Measurements from ENCODE around the gene FSTL5.

The FSTL5 gene

GRCh38 chr4:162102713-162103112, 61.1 kb downstream of the FSTL5 start:
- no peak for DNase-seq

GRCh38 chr4:162101337-162101736, 62.5 kb downstream of the FSTL5 start:
- no peak for DNase-seq

GRCh38 chr4:162075726-162076125, 88.1 kb downstream of the FSTL5 start:
- DNase-seq: no peak

- no peak for DNase-seq
Measured at GRCh38 chr4:162061214-162061613, 102.6 kb downstream of the FSTL5 start.

- DNase-seq: no peak
Measured at GRCh38 chr4:162059656-162060055, 104.1 kb downstream of the FSTL5 start.

GRCh38 chr4:162056990-162057389, 106.8 kb downstream of the FSTL5 start:
- no peak for DNase-seq

GRCh38 chr4:162046135-162046534, 117.7 kb downstream of the FSTL5 start:
- DNase-seq: no peak

GRCh38 chr4:162038112-162038511, 125.7 kb downstream of the FSTL5 start:
- DNase-seq: no peak

- no peak for DNase-seq
Measured at GRCh38 chr4:162017863-162018262, 145.9 kb downstream of the FSTL5 start.

- no peak for DNase-seq
Measured at GRCh38 chr4:162016991-162017390, 146.8 kb downstream of the FSTL5 start.

- no peak for DNase-seq
Measured at GRCh38 chr4:162016219-162016618, 147.6 kb downstream of the FSTL5 start.

- peak; percentile 15 for DNase-seq
Measured at GRCh38 chr4:162015090-162015489, 148.7 kb downstream of the FSTL5 start.

- DNase-seq: no peak
Measured at GRCh38 chr4:162011089-162011488, 152.7 kb downstream of the FSTL5 start.

- peak; percentile 4 for DNase-seq
Measured at GRCh38 chr4:162010362-162010761, 153.4 kb downstream of the FSTL5 start.

- DNase-seq: no peak
Measured at GRCh38 chr4:161992317-161992716, 171.5 kb downstream of the FSTL5 start.

- DNase-seq: no peak
Measured at GRCh38 chr4:161991811-161992210, 172.0 kb downstream of the FSTL5 start.

GRCh38 chr4:161990721-161991120, 173.1 kb downstream of the FSTL5 start:
- no peak for DNase-seq

- no peak for DNase-seq
Measured at GRCh38 chr4:161988946-161989345, 174.9 kb downstream of the FSTL5 start.

GRCh38 chr4:161987611-161988010, 176.2 kb downstream of the FSTL5 start:
- no peak for DNase-seq

GRCh38 chr4:161952382-161952781, 211.4 kb downstream of the FSTL5 start:
- DNase-seq: no peak

GRCh38 chr4:161949946-161950725, 213.7 kb downstream of the FSTL5 start:
- DNase-seq: no peak

GRCh38 chr4:161948026-161948770, 215.6 kb downstream of the FSTL5 start:
- DNase-seq: no peak

- no peak for DNase-seq
Measured at GRCh38 chr4:161937596-161937995, 226.2 kb downstream of the FSTL5 start.
